Measurements from ENCODE around the gene GLI2.

GLI2 gene

GRCh38 chr2:120754067-120754960 lies 18.6 kb downstream of the GLI2 start:
- DNase-seq, result no peak

- peak in 16 of 56 donors; percentile 15 to 65 (median 45) for DNase-seq
These were observed 22.8 kb downstream of the GLI2 start for GRCh38 chr2:120758181-120759144.

GRCh38 chr2:120759543-120760331 lies 24.1 kb downstream of the GLI2 start:
- no peak for DNase-seq

GRCh38 chr2:120760446-120761135 lies 24.9 kb downstream of the GLI2 start:
- no peak for DNase-seq

- no peak for DNase-seq
These were observed 25.6 kb downstream of the GLI2 start for GRCh38 chr2:120761164-120761861.

GRCh38 chr2:120761911-120762310 lies 26.2 kb downstream of the GLI2 start:
- DNase-seq, result no peak

GRCh38 chr2:120762341-120763061 lies 26.8 kb downstream of the GLI2 start:
- no peak for DNase-seq

- no peak for DNase-seq
These were observed 27.8 kb downstream of the GLI2 start for GRCh38 chr2:120763508-120763907.

GRCh38 chr2:120763931-120764330 lies 28.3 kb downstream of the GLI2 start:
- no peak for DNase-seq

GRCh38 chr2:120764492-120764891 lies 28.8 kb downstream of the GLI2 start:
- DNase-seq, result no peak

GRCh38 chr2:120764991-120765677 lies 29.5 kb downstream of the GLI2 start:
- peak in 8 of 56 donors; percentile 9 to 47 (median 30) for DNase-seq

GRCh38 chr2:120765678-120766469 lies 30.2 kb downstream of the GLI2 start:
- no peak for DNase-seq

- DNase-seq, result no peak
These were observed 31.0 kb downstream of the GLI2 start for GRCh38 chr2:120766470-120767351.

- DNase-seq, result no peak
These were observed 31.9 kb downstream of the GLI2 start for GRCh38 chr2:120767486-120768005.

- no peak for DNase-seq
These were observed 32.7 kb downstream of the GLI2 start for GRCh38 chr2:120768112-120769048.
